ENCODE measurements around the gene TIMM17A.
"Not testable (repeated sequence)": the region's sequence is repeated elsewhere in the genome, so short reads cannot be mapped to it uniquely, and the experiment has no call there.

TIMM17A gene

GRCh38 chr1:201925981-201926645 is 29.2 kb upstream of the TIMM17A start:
- DNase-seq (ENCODE audit: low read depth in 1 of 2, low spot score in 1 of 2), result no peak
- in situ Hi-C loops (cut with HindIII; ENCODE audit: low pct_unique_long_range_greater_than_20kb, low sequenced_read_pairs), result no loop called here
- no peak for TF ChIP-seq JUND (IDR thresholded peaks at IDR 0.05; ENCODE audit: low read depth)

- no peak for DNase-seq (ENCODE audit: low read depth in 1 of 2, low spot score in 1 of 2)
- TF ChIP-seq JUND (IDR thresholded peaks at IDR 0.05; ENCODE audit: low read depth), result no peak
- in situ Hi-C loops (cut with HindIII; ENCODE audit: low pct_unique_long_range_greater_than_20kb, low sequenced_read_pairs), result no loop called here
Observed at GRCh38 chr1:201928266-201928665, 27.0 kb upstream of the TIMM17A start.

- no peak for TF ChIP-seq JUND (IDR thresholded peaks at IDR 0.05; ENCODE audit: low read depth)
- no peak for DNase-seq (ENCODE audit: low read depth in 1 of 2, low spot score in 1 of 2)
- in situ Hi-C loops (cut with HindIII; ENCODE audit: low pct_unique_long_range_greater_than_20kb, low sequenced_read_pairs), result no loop called here
Observed at GRCh38 chr1:201930137-201930536, 25.2 kb upstream of the TIMM17A start.

- DNase-seq (ENCODE audit: low read depth in 1 of 2, low spot score in 1 of 2), result no peak
- TF ChIP-seq JUND (IDR thresholded peaks at IDR 0.05; ENCODE audit: low read depth), result no peak
- in situ Hi-C loops (cut with HindIII; ENCODE audit: low pct_unique_long_range_greater_than_20kb, low sequenced_read_pairs), result no loop called here
Observed at GRCh38 chr1:201930803-201931202, 24.5 kb upstream of the TIMM17A start.

GRCh38 chr1:201933840-201934430 is 21.4 kb upstream of the TIMM17A start:
- DNase-seq (ENCODE audit: low read depth in 1 of 2, low spot score in 1 of 2), result peak in 1 of 2 experiments; percentile 53
- in situ Hi-C loops (cut with HindIII; ENCODE audit: low pct_unique_long_range_greater_than_20kb, low sequenced_read_pairs), result no loop called here
- no peak for TF ChIP-seq JUND (IDR thresholded peaks at IDR 0.05; ENCODE audit: low read depth)

- no peak for TF ChIP-seq JUND (IDR thresholded peaks at IDR 0.05; ENCODE audit: low read depth)
- no peak for DNase-seq (ENCODE audit: low read depth in 1 of 2, low spot score in 1 of 2)
- in situ Hi-C loops (cut with HindIII; ENCODE audit: low pct_unique_long_range_greater_than_20kb, low sequenced_read_pairs), result no loop called here
Observed at GRCh38 chr1:201937624-201938213, 17.6 kb upstream of the TIMM17A start.

GRCh38 chr1:201938440-201939035 is 16.8 kb upstream of the TIMM17A start:
- in situ Hi-C loops (cut with HindIII; ENCODE audit: low pct_unique_long_range_greater_than_20kb, low sequenced_read_pairs), result no loop called here
- DNase-seq (ENCODE audit: low read depth in 1 of 2, low spot score in 1 of 2), result no peak
- TF ChIP-seq JUND (IDR thresholded peaks at IDR 0.05; ENCODE audit: low read depth), result no peak

GRCh38 chr1:201939148-201939547 is 16.2 kb upstream of the TIMM17A start:
- in situ Hi-C loops (cut with HindIII; ENCODE audit: low pct_unique_long_range_greater_than_20kb, low sequenced_read_pairs), result no loop called here
- peak in 1 of 2 experiments; percentile 21 for DNase-seq (ENCODE audit: low read depth in 1 of 2, low spot score in 1 of 2)
- no peak for TF ChIP-seq JUND (IDR thresholded peaks at IDR 0.05; ENCODE audit: low read depth)

- in situ Hi-C loops (cut with HindIII; ENCODE audit: low pct_unique_long_range_greater_than_20kb, low sequenced_read_pairs), result no loop called here
- TF ChIP-seq JUND (IDR thresholded peaks at IDR 0.05; ENCODE audit: low read depth), result no peak
- peak in 1 of 2 experiments; percentile 51 for DNase-seq (ENCODE audit: low read depth in 1 of 2, low spot score in 1 of 2)
Observed at GRCh38 chr1:201939574-201939973, 15.7 kb upstream of the TIMM17A start.

- in situ Hi-C loops (cut with HindIII; ENCODE audit: low pct_unique_long_range_greater_than_20kb, low sequenced_read_pairs), result not testable (repeated sequence)
Observed at GRCh38 chr1:201940316-201940715, 15.0 kb upstream of the TIMM17A start.

GRCh38 chr1:201941420-201942128 is 13.7 kb upstream of the TIMM17A start:
- in situ Hi-C loops (cut with HindIII; ENCODE audit: low pct_unique_long_range_greater_than_20kb, low sequenced_read_pairs), result no loop called here
- peak in 1 of 2 experiments; percentile 90 for DNase-seq (ENCODE audit: low read depth in 1 of 2, low spot score in 1 of 2)
- TF ChIP-seq JUND (IDR thresholded peaks at IDR 0.05; ENCODE audit: low read depth), result no peak

More at GRCh38 chr1:201940316-201940715, 15.0 kb upstream of the TIMM17A start:
- DNase-seq (ENCODE audit: low read depth in 1 of 2, low spot score in 1 of 2), result not testable (repeated sequence)

- DNase-seq (ENCODE audit: low read depth in 1 of 2, low spot score in 1 of 2), result no peak
- no peak for TF ChIP-seq JUND (IDR thresholded peaks at IDR 0.05; ENCODE audit: low read depth)
- in situ Hi-C loops (cut with HindIII; ENCODE audit: low pct_unique_long_range_greater_than_20kb, low sequenced_read_pairs), result no loop called here
Observed at GRCh38 chr1:201942129-201942495, 13.2 kb upstream of the TIMM17A start.
